ENCODE results near the gene CNTNAP2.

Gene CNTNAP2

DNA sequence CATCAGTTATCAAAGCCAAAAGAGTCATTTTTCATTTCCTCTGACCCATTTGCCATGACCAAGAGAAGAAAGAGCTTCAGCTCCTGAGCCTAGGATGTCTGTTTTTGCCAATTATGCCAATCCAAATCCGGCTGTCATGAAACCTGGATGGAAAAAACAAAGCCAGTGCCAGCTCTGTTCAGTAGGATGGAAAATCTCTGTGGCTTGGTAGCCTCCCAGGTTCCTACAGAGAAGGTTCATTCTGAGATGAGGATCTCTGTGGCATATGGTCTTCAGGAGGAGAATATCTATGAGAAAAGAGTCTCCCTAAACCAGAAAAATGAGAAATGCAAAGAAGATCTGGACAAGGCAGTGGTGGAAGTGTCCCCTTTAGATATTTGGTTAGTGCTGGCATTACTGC lies 475.4 kb downstream of the CNTNAP2 start:
- no peak for DNase-seq (ENCODE audit: low read depth)

DNA sequence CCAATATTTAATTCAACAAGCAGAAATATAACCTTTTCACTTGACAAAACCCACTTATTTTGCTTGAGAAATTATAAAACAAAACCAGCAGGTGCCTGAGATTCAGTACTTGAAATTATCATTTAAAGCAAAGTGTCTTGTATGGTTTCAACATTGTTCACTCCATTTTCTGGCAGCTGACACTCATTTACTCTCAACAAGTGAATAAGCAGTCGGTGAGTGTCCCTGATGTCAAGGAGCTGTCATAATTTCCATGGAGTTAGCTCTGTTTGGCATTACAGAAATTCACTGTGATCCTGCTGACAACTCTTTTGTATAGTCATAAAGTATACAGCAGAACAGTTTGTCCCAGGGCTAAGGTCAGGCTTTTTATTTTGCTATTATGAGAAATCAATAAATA lies 490.0 kb downstream of the CNTNAP2 start:
- no peak for DNase-seq (ENCODE audit: low read depth)

DNA sequence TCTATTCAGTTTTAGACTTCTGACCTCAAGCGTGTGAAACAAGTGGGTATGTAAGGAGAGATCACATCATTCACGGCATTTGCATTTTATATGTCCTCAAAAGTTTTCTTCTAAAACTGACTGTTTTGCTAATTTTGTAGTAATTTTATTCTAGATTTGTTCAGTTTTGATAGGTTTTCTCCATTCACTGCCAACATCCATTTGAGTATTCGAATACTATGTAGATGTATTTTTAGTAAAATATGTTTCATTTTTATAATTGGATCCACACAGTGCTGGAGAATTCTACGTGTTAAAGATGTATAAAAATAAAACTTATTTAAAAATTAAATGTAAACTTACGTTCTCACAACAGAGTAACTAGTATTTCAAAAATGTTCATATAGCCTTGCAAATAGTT lies 503.0 kb downstream of the CNTNAP2 start:
- no peak for DNase-seq (ENCODE audit: low read depth)

DNA sequence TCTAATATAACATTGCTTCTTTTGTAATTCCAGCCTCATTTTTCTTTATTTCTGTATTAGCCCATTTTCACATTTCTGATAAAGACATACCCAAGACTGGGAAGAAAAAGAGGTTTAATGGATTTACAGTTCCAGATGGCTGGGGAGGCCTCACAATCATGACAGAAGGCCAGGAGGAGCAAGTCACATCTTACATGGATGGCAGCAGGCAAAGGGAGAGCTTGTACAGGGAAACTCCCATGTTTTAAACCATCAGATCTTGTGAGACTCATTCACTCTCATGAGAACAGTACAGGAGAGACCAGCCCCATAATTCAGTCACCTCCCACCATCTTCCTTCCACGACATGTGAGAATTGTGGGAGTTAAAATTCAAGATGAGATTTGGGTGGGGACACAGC lies 510.3 kb downstream of the CNTNAP2 start:
- DNase-seq (ENCODE audit: low read depth): no peak

DNA sequence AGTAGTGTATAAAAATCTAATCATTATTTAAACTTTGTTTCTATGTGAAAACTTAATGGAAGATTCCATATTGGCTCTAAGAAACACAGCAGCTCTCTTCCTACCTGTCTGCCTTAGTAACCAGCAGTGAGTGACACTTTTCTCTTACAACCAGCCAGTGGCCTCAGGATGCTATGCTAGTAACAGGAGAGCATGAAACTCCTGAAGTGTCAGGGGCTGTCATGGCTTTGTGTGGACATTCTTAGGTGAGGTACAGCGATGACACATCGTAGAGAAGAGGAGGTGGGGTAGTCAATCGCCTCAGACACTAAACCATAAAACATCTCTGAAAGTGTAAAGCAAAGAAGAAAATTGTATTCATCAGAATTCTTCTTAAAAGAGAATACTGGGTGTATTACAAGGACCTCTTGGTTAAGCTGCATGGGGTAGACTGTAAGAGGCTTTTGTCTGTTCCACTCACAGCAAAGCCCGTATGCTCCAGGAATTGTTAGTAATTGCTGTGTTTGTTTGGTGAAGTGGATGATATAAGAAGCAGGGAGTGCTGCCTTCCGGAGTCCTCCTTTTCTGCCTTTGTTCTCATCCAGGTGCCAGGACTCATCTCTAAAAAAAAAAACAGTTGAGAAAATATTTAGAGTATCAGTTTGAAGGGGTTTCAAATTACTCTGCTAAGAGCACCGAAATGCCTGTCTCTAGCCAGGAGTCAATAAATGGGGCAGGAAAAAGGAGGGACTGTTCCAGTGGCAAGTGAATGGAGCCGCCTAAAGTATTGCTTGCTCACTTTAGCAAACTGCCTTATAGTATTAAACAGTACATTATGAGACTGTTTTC lies 518.8 kb downstream of the CNTNAP2 start:
- DNase-seq (ENCODE audit: low read depth): no peak

DNA sequence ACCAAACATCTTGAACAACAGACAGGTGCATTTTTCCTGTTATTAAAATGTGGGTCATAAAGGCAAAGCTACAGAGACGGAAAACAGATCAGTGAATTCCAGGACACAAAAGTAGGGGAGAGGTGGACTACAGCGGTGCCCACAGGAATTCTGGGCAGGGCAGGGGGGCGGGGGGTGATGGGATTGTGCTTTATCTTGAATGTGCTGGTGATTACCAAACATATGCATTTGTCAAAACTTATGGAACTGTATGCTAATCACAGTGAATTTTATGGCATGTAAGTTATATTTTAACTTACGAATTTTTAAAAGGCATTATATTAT lies 519.4 kb downstream of the CNTNAP2 start:
- DNase-seq (ENCODE audit: low read depth): no peak

DNA sequence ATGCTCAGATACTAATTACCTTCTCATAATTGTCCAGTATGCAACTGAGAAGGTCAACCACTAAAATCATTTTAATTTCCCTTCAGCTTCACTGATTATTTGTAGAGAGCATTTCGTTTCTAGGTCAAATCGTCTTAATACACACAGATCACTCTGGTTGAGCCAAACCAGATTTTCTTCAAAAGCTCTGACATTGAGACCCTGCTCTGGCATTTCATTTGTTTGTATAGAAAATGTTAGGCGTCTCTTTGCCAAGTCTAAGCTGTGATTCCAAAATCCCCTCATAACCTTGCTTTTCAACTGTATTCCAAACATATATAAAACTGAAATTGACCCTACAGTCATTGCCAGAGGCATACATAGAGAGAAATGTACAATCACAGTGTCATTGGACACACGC lies 520.0 kb downstream of the CNTNAP2 start:
- DNase-seq (ENCODE audit: low read depth): no peak

DNA sequence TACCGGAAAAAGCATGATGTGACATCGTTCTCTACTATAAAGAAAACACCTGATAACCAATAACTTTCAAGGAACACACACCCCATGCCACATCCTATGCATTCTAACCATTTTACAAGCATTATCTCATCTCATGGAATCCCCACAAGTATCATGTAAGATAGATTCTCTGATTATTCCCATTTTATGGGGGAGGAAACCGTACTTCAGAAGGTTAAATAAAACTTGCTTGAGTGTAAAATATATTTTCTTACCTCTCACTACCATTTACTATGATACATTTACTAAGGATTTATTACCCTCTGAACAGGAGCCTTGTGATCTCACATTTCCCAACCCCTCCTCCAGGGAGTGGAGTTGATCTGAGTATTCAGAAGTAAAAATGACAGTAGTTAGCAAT lies 522.7 kb downstream of the CNTNAP2 start:
- no peak for DNase-seq (ENCODE audit: low read depth)

DNA sequence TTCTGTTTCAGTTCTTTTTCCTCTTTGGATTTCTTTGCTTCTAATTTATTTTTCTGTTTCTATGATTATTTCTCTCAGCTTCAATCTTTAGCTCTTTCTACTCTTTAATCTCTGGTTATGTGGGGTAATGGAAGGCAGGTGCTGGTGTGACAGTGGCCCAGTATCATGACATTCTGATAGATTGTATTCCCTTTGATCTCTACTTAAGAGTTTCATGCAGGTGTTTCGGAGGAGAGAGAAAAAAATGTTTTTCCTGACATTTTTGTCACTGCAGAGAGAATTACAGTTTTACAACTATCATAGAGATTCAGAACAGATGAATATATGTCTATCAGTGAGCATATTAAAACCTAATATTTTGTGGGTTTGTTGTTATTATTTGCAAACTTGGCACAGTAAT lies 524.9 kb downstream of the CNTNAP2 start:
- DNase-seq (ENCODE audit: low read depth): no peak

DNA sequence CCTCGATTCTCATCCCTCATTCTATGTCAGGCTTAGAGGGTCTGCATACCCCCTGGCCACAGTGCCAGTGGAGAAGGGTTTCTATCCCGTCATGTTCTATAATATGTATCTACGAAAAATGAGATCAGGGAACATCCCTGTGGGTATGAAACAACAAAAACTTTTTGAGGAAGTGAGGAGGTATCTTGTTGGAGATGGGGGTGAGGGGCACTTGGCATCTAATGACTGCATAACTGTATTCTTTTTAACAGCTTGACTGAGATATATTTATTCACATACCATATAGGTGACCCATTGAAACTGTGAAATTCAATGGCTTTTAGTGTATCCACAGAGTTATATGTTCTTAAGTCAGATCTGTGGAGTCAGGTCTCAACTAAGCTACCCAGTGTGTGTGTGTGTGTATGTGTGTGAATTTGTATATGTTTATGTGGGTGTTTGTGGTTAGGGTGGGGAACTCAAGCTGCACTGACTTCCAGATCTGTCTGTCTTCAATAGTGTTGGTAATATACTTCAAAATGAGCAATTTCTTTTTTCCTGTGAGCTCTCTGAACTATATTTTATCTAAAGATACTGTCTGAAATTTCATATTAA lies 528.9 kb downstream of the CNTNAP2 start:
- no peak for DNase-seq (ENCODE audit: low read depth)

DNA sequence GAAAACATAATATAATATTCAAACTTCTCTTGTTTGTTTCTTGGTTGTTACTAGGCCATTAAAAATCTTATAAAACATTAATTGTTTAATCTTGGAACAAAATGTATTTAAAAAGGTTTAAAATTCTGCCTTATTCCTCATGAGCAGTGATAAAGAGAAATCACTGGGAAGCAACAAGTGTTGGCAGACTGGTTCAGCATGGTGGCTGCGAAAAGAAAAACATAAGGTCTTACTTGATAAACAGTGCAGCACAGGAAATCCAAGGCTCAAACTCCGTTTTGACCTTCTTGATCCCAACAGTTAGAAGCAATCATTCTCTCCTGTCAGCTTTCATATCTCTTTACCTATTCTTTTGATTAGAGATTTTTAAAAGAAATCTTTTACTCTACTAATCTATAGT lies 530.8 kb downstream of the CNTNAP2 start:
- DNase-seq (ENCODE audit: low read depth): no peak

DNA sequence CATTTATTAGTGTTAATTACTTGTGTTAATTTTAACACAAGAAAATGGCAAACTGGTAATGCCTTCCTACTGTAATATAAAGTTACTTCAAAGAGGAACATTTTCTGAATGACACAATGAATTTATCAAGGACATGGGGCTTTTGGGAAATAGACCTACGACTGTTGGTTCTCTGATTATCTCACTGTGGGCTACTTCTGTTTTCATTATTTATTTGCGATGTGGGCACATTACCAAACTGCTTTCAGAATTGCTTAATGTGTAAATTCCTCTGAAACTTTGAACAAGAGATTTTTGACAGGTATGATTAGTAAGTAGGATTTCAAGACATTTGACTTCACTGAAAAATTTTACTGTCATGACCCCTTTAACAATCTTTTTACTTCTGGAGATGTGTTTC lies 535.6 kb downstream of the CNTNAP2 start:
- no peak for DNase-seq (ENCODE audit: low read depth)

DNA sequence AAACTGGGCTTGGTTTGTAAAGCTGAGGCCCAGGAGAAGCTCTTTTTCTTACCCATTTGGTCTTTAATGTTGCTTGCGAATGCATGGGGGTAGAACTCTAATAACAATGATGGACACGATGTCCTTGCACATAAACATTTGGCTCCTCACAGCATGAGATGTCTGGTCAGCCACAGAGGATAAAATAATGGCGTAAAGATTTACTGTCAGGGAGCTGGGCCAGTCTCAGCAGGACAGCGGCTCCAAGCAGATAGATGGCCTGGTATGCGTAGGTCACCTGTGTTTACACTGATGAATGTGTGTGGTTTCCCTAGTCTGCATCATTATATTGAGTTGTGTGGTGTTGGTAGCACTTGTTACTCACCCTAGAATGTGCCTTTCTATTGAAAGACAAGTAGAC lies 537.4 kb downstream of the CNTNAP2 start:
- DNase-seq (ENCODE audit: low read depth): no peak

DNA sequence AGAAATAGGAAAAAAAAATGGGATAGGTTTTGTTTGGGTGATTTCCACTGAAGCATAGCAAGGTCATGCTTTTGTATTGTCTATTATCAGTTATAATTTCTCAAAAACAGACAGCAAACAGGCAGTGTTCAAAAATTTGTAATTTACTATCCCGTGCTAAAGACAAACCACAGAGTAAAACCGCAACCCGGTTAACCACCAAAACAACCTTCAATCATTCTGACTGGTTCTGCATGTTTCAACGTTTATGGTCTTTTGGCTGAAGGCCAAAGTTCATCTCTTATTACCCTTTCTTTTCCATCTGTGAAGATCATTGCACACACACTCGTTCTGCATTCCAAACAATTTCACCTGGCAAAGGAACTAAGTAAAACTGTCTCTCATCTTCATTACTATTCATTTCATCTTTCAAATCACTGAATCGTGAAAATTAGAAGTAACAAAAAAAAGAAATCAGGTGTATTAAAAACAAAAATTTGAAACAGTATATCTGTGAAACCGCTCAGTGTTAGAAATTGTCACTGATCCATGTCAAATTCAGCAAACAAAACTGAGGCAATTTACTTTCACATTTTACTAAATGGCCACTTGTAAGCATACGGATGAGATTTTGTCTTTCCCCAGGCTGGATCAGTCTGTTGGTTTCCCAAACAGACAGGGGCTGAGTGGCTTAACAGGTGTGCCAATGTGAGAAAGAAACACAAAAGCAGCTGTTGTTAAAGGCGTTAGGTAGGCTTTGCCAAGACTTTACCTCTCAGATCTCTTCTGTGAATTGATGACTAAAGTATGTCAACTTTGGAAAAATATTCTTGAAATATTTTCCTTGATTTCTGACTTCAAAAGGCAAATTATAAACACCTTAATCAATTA lies 539.6 kb downstream of the CNTNAP2 start:
- DNase-seq (ENCODE audit: low read depth): no peak

DNA sequence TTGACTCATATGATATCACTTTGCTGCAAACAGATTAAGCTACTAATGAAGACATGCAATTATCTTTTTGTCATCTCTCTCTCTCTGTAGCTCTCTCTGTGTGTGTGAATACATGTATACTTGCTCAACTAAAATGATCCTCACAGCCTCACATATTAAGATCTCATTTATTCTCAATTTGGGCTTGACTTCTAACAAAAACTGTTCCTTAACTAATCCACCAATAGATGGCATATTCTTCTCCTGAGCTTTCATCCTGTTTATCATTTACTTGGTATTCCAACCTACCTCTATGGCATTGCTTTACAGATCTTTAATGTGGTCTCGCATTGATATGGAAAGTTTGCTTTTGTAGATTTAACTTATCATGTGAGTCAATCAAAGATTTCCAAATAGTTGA lies 540.4 kb downstream of the CNTNAP2 start:
- DNase-seq (ENCODE audit: low read depth): no peak

DNA sequence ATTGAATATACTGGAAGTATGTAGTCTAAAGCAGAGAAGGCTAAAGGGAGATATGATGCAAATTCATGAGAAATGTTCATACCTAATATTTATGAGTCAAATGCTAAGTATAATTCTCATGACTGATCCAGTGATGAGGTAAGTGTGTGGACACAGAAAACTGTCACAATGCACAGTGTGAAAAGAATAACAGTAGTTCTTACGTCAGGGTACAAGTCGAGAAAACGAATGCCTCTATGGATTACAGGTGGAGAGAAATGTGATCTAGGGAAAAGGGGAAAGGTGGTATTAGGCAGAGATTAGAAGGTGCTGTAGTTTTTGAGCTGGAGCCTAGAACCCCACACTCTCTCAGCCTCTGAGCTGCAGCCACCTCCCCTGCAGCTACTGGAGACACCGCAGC lies 542.0 kb downstream of the CNTNAP2 start:
- no peak for DNase-seq (ENCODE audit: low read depth)

DNA sequence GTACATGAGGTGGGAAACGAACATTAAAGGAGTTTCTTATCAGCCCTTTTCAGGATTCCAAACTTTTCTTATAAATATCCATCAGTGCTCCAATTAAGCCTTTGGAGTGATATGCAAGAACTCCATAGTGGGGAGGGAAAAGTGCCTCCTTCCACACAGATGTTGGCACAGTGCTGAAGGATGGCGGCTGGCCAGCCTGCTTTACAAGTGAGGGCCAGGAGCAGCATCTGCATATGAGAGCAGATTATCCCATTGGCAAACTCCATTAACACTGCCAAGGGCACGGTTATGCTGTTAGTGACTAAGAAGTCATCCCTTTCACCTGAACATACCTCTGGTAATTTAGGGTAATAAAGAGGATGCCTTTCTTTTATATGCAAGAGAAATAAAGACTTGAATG lies 543.1 kb downstream of the CNTNAP2 start:
- DNase-seq (ENCODE audit: low read depth): no peak

DNA sequence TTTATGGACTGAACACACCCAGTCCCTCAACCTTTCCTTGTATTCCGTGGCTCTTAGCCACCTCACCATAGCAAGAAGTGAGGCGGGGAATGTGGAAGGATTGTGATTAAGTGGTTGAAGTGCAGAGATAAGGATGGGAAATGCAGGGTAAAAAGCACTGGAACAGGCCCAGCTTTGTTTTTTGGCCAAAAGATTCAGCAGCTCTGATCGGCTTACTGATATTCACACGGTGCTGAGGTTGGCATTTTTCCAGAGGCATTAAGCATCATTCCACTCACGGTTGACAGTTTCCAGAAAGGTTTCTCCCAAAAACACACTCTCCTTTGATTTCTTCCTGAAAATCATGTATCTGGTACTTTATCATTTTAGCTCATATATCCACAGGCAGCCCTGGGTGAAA lies 544.2 kb downstream of the CNTNAP2 start:
- DNase-seq (ENCODE audit: low read depth): no peak

DNA sequence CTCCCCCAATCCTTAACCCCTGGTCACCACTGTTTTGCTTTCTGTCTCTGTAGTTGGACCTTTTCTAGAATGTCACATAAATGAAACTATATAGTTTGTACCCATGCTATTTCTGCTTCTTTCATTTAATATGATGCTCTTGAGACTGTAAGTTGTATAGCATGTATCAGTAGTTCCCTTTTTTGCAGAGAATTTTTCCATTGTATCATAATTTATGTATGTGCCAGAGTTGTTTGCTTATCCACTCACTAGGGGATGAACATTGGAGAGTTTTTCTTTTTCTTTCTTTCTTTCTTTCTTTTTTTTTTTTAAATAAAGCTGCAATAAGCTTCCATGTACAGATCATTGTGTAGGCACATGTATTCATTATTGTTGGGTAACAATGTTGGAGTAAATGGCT lies 544.8 kb downstream of the CNTNAP2 start:
- DNase-seq (ENCODE audit: low read depth): no peak

DNA sequence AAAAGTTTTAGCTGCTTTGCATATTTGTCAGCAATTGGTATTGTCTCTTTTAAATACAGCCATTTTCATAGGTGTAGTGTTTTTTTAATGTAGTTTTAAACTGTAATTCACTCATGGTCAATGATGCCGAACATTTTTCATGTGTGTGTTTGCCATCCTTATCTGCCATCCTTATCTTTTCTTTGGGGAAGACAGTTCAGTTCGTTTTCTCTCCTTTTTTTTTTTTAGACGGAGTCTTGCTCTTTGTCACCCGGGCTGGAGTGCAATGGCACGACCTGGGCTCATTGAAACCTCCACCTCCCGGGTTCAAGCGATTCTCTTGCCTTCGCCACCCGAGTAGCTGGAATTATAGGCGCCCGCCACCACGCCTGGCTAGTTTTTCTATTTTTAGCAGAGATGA lies 545.3 kb downstream of the CNTNAP2 start:
- DNase-seq (ENCODE audit: low read depth): no peak

DNA sequence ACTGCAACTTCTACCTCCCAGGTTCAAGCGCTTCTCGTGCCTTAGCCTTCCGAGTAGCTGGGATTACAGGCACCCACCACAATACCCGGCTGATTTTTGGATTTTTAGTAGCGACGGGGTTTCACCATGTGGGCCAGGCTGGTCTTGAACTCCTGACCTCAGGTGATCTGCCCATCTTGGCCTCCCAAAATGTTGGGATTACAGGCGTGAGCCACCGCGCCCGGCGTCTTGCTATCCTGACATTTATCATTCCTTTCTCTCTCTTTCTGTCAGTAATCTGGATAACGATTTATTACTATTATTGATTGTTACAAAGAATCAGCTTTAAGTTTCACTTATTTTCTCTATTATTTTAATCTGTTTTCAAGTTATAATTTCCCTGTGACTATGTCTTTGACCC lies 548.4 kb downstream of the CNTNAP2 start:
- DNase-seq (ENCODE audit: low read depth): no peak

DNA sequence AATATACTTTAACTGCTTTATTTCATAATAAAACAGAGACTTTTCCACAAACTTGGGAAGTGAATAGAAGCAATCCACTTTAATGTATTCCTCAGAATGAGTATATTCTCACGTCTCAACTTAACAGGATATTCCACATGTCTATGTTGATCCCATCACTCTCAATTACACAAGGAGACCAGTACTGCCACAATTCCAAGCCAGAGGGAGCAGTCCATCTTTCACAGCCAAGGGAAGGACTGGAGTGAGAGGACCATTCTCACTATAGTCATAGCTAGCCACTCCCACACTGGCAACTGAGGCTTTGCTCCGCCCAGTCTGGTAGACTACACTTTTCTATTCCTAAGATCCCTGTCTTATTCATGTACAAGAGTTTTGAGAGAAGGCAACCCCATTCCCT lies 553.9 kb downstream of the CNTNAP2 start:
- DNase-seq (ENCODE audit: low read depth): no peak

DNA sequence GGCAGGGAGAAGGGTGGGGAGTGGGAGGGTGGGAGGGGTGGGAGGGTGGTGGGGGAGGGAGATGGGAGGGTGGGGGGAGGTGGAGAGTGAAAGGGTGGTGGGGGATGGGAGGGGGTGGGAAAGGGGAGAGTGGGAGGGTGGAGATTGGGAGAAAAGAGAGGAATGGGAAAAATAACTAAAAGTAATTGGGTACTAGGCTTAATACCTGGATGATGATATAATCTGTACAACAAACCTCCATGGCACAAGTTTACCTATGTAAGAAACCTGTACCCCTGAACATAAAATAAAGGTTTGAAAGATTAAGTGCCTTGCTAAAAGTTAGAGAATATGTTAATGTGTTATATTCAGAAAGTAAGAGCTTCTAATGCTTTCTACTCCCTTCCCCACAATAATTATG lies 564.9 kb downstream of the CNTNAP2 start:
- no peak for DNase-seq (ENCODE audit: low read depth)

Data from EH (cell line).